Activated T-helper 1 cell treated with anti-CD3 and anti-CD28 coated beads, Interleukin-2, amount 50 U/mL, for 16 hours (primary cell): ENCODE results near the gene TARP.

Experiments
- DNase-seq, 2 donors: peaks; one replicate each; pipeline ENCODE4 v3.0.0-alpha.2; 2020; ENCODE audit warnings: low read depth in 1 of 2, low spot score in 1 of 2

The TARP gene

DNA sequence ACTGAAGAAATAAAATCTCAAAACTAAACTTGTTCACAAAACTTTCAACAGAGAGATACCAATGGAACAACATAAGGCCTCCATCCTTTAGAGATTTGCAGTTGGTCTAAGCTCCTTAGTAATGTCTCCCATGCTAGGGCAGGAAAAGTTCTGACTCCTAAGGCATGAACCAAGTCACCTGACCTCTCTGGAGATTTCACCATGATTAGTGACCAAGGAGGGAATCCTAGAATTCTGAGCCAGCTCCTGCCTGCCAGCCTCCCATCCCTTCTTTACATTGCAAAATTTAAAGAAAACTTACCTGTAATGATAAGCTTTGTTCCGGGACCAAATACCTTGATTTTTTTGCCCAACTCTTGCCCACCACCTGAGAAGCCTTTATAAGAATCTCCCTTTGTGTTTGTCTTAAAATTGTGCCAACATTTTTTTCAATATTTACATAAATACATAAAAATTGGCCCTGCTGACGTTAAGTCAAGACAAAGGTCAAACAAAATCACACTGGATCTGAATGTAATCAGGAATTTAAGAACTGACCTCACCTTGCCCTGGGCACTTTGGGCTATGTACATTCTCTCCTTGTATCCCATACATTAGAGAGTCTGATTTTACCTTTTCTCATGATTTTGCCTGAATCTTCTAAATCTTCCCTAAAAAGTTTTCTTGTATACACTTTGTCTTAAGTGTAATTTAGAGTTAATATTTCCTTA is at the start of gene TARP:
TSS of gene TARP (minus strand) at position 351 of the 710 bp plus-strand sequence.
- DNase-seq, result no peak

DNA sequence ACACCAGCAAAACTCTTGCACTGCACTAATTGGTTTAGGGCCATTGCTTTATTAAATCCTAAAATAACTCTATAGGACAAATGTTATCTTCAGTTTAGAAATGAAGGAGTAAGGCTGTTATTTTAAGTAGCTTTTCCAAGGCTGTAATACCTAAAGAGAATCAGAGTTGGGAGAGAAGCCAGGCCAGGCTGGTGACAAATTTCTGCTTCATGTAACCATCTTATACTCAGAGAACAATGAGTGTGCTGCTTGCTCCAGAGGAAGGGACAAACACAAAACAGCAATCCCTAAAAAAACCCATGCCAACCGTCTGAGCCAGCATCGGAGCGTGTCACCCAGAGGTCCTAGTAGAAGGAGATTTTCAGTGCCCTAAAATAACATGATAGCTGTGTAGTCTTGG is 49.7 kb upstream of the TARP start:
- DNase-seq, result no peak

DNA sequence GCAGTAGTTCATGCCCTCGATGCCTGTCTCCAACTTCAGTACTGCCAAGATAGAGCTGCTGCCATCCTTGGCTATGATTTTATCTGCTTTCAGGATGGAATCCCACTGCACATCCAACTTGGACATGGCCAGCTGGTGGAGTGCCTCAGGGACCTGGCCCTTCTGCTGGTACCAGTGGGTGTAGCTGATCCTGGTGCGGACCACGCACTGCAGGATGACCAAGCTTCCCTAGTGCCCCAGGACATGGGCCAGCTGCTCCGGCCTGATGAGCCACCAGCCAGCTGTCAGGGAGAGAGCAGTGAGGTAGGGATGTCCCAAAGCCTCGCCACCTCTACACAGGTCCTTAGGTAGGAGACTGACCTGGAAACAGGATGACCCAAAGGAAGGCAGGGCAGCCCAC is 49.0 kb upstream of the TARP start:
- DNase-seq, result no peak

DNA sequence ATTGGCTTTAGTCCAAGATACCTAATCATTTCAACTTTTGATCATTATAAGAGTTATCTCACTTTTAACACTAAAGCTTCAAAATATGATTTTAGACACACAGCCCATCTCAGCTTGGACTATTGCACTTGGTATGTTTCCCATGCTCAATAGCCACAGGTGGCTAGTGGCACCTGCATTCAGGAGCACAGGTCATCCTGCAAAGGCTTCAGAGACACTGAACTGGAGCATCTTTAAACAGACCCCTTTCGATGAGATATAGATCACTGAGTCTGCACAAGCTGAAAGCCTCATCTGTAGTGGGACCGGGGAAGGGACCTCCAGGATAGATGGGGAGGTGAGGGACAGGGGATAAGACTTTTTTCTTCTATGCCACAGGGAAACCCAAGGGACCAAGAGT is 48.5 kb upstream of the TARP start:
- no peak for DNase-seq

DNA sequence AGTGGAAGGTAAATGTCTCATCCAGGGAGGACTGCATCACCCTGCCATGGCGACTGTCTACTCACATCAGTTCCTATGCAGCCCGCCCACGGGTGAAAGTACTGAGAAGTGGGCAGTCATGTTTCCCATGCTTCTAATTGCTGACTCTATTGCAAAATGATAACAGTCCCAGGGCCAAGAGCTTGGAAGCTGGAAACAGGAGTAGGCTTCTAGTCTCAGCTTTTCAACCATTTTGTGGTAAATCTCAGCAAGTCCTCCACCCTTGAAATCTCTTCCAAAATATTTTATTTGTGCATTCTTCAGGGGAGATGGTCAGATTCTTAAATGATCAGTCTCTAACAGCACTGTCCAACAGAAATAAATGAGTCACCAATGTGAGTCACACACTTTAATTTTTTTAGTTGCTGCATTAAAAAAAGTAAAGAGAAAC is 48.1 kb upstream of the TARP start:
- no peak for DNase-seq

DNA sequence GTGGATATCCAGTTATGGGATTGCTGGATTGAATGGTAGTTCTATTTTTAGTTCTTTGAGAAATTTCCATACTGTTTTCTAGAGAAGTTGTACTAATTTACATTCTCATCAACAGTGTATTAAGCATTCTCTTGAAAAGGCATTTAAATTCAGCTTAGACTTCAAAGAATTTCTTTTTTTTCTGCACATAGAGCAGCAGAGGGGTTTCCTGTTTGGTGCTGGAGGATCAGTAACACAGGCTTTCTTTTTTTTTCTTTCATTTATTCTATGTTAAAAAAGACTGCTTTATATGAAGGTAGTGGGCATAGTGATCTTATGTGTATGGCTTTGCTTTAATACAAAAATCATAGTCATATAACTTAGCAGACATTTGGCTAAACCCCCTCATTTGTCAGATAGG is 47.6 kb upstream of the TARP start:
- no peak for DNase-seq

DNA sequence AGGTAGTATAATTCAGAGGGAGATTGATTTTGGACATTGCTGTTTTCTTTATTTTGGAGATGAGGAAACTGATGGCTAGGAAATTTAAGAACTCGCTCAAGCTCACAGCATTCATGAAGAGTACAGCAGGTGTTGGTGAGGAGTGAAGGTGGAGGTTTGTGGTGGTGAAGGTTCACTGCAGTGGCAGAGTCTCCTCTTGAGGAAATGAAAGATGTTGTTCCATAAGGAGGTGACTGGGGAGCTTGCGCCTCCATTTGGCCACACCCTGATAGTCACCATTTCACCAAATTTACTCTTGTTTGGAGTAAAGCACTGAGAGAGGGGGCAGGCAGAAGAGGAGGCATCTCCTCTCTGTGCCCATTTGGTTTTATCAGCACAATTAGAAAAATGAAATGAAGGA is 46.4 kb upstream of the TARP start:
- no peak for DNase-seq

DNA sequence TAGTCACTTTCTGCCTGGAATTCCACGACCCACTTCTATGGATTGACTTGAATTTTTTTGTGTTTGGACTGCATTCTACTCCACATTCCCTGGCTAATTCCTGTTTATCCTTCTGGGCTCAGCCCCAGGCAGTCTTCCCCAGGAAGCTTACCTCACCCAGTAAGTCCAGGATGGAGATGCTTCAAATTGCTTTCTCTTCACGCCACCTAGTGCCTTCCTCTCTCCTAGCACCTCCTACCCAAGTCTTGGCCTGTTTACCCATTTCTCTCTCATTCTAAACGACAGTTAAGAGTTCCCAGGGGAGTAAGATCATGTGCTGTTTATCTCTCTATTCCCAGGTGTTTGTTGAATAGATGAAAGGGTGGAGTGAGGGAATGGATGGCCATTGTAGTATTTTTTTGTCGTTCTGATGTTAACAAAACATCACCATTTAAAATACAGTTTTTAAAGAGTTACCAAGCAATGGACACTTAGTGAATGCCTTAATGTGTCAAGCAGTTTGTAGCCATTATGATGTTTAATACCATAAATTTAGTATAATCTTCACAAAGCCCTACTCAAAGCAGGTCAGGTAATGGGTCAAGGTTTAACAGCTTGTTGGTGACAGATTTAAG is 45.5 kb upstream of the TARP start:
- DNase-seq, result no peak

DNA sequence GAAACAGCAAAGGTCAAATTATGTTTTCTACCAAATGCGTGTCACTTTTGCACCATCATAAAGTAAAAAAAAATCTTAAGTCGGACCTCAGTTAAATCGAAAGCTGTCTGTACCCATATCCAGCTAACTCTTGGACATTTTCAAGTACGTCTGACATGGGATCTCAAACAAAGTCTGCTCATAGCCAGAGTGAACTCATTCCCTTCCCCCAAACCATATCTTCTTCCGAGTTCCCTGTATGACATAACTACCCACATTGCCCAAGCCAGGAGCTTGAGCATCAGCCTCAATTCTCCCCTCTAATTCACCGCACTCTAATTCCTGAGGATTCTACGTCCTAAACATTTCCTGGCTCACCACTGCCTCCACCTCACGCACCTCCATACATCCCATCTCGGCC is 44.8 kb upstream of the TARP start:
- no peak for DNase-seq

DNA sequence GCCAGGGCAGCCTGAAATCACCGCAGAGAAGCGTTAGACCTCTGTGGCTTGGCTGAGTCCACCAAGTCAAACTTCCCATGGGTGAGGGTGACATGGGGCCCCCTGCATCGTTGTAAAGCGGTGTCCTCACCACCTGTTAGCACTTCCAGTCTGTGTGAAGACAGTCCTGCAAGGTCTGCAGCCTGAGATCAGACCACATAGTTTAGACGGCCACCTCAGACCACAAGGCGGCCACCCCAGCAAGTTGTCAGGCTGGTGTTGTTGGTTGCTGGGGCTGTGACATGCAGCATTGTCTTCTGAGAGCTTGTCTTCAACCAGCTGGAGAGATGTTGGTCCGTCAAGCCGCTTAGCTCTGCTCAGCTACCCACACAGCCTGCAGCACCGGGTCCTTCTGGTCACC is 44.1 kb upstream of the TARP start:
- no peak for DNase-seq

DNA sequence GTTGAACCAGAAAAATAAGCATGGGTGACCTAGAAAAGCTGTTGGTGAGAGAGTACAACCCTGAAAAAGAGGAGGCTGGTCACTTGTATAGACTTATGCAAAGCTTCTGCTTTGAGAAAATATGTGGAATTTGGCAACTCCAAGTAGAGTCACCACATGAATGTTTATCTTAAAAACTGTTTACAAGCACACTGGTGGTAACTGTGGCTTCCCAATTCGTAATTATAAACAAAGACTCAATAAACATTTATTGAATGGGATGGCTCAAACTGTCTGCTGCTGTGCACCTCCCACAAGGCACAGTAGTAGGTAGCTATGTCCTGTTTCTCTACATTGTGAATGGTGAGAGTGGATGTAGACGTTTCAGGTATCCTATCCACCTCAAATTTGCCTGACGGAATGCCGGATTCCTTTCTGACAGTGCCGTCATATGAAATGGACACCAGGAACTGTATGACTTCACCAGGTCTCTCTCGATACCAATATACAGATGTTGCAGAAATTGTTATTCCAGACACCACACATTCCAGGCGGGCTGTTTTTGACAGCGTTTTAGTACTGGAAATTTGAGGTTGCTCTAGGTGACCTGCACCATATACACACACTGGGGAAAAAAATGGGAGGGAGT is 43.4 kb upstream of the TARP start:
- no peak for DNase-seq

DNA sequence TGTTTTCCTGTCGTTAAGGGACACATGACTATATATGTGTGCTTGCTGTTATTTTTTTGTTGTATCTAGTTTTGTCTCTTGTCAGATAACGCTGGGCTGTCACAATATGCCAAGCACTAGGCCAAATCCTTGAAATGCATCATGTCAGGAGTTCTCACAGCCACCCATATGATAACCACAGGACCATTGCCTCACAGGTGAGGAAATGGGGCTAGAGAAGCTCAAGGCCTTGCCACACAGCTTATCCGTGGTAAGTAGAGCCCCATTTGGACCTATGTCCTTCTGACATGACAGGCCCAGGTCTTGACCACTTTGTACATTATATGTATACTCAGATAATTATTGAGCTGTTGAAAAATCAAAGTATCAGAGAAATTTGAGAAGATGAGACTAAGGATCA is 42.0 kb upstream of the TARP start:
- DNase-seq, result no peak

DNA sequence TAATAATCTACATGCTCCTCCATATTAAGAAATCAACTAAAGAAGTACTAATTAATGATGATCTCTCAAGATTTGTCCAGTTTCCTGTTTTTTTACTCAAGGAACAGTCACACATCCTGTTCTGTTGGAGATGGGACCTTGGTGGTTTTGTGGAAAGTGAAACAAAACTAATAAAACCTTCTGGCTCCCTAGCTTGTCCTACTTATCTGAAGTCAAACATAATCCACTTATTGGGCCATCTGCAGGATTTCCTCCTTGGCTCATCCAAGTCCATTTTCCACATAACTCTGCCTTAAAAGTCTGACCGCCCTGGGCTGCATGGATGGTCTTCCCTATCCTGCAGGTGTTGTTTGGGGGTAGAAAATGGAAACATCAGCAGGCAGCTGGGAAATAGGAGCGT is 39.4 kb upstream of the TARP start:
- no peak for DNase-seq

DNA sequence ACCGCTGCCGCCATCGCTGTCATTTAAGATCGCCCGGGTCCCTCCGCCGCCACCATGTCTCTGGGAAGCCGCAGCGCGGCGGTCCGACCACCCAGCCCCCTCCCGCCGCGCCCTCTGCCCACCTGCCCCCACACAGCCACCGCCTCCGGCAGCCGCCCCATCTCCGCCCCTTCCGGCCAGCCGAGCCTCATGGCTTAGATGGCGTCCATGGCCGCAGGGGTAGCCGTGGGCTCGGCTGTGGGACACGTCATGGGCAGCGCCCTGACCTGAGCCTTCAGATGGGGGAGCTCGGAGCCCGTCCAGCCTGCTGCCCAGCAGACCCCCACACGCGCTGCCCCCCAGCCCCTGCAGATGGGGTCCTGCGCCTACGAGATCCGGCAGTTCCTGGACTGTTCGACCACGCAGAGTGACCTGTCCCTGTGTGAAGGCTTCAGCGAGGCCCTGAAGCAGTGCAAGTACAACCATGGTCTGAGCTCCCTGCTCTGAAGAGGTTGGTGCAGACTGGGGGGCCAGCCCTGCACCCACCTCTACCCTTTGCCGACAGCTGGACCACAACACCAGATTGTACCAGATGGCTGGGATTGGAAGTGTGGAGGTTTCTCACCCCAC is 38.0 kb upstream of the TARP start:
- DNase-seq, result no peak

DNA sequence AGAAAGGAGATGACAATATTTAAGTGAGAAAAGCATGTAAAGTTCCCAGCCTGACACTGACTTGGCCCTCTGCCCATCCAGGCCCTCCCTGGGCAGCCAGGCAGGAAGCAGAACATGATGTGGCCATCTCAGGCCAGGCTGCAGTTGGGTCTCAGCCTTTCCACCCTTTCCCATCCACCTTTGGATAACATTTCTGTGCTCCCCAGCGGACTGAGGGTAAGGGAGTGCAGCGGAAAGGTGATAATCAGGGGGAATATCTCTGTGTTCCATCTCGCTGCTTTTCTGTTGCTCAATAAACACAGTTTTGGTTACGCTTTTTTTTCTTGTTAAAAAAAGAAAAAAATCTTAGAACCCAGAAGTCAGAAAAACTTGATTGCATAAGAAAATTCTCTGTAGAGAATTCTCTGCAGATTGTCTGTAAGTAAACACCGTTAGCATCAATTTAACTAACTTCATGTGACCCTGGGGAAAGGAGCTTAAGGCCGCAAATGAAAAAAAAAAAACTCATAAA is 37.2 kb upstream of the TARP start:
- DNase-seq, result no peak

DNA sequence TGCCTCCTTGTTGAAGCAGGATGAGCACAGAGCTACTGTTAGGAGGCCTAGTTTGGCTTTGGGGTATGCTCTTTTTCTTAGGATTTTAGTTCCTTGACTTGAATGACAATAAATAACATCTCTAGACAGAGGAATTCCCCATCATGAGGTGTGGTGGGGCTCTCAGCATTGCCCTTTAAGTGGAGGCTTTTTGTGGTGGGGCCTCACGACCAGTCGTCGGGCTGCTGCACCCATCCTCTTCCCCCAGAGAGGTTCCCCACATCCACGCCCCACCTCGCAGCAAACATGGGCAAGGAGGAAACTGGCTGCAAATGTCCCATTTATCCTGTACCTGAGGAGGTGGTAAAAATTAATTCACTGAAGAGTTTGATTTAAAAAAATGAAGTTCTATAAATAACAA is 36.1 kb upstream of the TARP start:
- no peak for DNase-seq

DNA sequence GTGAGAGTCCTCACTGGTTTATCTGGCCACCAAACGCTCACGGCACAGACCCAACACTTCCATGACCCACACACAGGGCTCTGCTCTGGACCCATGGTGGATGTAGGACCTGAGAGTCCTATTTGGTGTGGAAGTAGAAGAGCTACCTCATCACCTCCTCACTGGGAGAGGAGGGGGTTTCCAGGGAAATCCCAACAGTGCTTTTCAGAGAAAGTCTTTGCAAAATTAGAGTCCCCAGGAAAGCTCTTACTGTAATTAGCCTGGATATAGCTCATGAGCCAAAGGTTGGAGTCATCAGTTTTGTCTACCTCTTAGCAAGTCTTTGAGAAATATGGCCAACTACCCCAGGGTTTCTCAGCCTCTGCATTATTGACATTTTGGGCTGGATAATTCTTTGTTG is 34.7 kb upstream of the TARP start:
- DNase-seq, result no peak

DNA sequence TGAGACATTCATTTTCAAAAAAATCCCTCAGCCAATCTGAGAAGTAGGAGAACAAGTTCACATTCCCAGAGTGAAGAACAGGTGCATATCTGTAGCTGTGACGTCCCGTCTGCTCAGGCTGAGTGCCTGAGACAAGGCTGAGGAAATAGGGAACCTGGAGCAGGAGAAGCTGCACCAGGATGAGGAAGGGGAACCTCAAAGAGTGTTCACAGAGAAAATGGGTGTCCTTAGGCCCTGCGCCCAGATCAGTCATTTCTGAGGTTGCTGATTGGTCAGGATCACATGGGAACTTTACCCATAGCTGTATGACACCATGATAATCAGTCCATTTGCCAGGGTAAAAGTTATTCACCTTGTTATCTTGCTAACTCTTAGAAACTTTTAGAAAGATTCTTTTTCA is 34.2 kb upstream of the TARP start:
- no peak for DNase-seq

DNA sequence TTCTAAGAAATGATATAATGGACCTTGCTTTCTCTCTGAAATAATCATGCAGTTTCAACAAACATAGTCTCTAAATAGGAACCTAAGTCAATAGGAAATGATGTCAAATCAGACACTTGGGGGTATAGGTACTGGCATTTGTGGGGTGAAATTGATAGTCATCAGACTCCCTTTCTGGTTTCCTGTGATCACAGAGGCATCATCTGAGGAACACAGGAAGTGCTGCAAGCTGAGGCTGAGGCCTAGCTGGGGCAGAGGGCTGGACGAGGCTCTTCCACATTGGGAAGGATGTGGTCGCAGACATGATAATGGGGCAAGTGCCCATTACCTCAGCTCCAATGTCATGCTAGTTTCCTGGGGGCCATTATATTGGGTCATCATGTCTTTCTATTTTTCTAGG is 33.5 kb upstream of the TARP start:
- DNase-seq, result no peak

DNA sequence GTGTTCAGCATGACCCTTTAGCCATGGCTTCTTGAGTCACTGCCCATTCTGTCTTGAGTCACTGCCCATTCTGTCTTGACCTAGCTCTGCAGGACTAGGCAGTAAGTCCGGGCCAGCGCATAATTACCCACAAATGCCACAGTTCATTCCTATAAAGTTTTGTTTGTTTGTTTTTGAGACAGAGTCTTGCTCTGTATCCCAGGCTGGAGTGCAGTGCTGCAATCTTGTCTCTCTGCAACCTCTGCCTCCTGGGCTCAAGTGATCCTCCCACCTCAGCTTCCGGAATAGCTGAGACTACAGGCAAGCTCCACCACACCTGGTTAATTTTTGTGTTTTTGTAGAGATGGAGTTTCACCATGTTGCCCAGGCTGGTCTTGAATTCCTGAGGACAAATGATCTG is 32.7 kb upstream of the TARP start:
- DNase-seq, result no peak

DNA sequence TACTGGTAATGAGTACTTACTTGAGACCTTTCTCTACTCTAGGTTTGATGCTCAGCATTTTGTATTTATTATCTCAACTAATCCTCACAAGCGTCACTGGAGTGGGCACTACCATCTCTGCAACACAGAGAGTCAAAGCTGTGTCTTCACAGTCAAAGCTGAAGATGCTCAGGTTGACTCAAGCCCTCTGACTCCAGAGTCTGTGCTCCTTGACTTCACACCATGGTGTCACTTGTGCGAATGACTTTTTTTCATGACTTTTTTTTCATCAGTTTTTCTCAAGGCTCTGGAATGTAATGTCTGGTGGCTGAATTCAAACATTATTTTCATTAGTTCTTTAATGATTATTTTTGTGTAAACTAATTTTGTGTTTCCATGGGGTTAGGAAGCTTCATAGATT is 30.4 kb upstream of the TARP start:
- DNase-seq, result no peak

DNA sequence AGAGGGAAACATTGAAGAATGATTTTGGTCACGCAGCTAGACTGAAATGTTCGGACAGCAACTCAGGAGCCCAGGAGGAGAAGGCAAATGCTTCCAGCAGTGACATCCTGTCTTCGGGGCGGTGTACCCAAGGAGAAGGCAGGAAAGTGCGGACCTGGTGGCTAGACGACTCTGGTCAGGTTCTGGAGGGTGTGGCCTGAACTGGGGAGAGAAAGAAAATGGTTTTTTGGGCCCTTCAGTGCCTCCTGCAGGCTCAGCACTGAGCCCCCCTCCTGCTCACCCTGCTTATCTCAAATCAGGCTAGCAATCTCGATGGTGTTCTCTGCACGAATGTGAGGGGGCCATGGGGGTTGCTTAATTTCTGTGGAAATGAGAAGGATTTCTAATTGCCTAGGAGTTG is 26.7 kb upstream of the TARP start:
- no peak for DNase-seq
